HUES6 (cell line): ENCODE results near the gene WNK2.

Source experiments
- H3K27ac ChIP-seq: 2 replicates; pipeline ENCODE4 v1.7.0; 2013; ENCODE audit warnings: low read depth, mild to moderate bottlenecking, low read length, inconsistent platforms
- H3K27me3 ChIP-seq: 2 replicates; pipeline ENCODE4 v1.6.1; 2013; ENCODE audit warnings: low read length; ENCODE audit not compliant: control insufficient read depth, insufficient read depth
- H3K36me3 ChIP-seq: 2 replicates; pipeline ENCODE4 v1.6.1; 2013; ENCODE audit warnings: low read length; ENCODE audit not compliant: control insufficient read depth, insufficient read depth
- H3K4me1 ChIP-seq: 2 replicates; pipeline ENCODE4 v1.6.1; 2013; ENCODE audit warnings: low read length; ENCODE audit not compliant: control insufficient read depth, insufficient read depth
- H3K4me3 ChIP-seq: 2 replicates; pipeline ENCODE4 v1.5.1; 2013; ENCODE audit warnings: low read depth, low read length
- H3K9ac ChIP-seq: one replicate; pipeline ENCODE4 v1.6.1; 2013; ENCODE audit warnings: mild to moderate bottlenecking, low read length
- H3K9me3 ChIP-seq: 2 replicates; pipeline ENCODE4 v1.6.1; 2013; ENCODE audit warnings: low read depth, low read length; ENCODE audit not compliant: control insufficient read depth, insufficient read depth

Gene WNK2

GRCh38 chr9:93308676-93309075 lies 124.7 kb downstream of the WNK2 start:
- H3K36me3 ChIP-seq = no peaks in the 10 kb centered on the region
- no peaks in the 10 kb centered on the region for H3K27me3 ChIP-seq
- H3K4me3 ChIP-seq = no peak overlapping the region
- H3K9ac ChIP-seq = no peak overlapping the region
- H3K4me1 ChIP-seq = peaks cover 5% of the 10 kb centered on the region; the same call in 1 of the 2 replicates
- peaks cover 9% of the 10 kb centered on the region; the same call in 1 of the 2 replicates for H3K9me3 ChIP-seq
- no peak overlapping the region for H3K27ac ChIP-seq

DNA sequence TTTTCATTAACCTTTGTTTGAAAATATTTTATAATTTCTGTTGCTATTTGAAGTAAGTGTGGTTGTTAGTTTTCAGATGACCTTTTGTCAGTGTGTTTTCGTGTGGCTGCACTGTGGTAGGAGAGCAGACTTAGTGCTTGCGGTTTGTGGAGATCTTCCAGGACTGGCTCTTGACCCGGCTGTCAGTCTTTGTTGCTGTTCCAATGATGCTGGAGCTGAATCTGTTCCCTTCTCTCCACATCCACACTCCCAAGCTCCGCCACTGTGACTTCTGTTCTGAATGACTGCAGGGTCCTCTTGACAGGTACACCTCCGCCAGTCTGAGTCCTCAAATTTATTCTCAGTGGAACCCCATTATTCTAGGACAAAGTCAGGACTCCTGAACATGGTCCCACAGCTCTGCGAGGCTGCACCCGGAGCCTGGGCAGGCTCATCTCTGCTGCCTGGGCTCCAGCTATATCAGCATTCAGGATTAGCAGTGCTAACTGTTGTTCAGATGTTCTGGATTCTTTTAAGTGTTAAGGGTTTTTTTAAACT lies 126.0 kb downstream of the WNK2 start:
- H3K27me3 ChIP-seq = no peaks in the 10 kb centered on the region
- H3K9me3 ChIP-seq = peaks cover 14% of the 10 kb centered on the region
- H3K4me1 ChIP-seq = peaks cover 5% of the 10 kb centered on the region; the same call in 1 of the 2 replicates
- no peak overlapping the region for H3K27ac ChIP-seq
- H3K9ac ChIP-seq = no peak overlapping the region
- H3K4me3 ChIP-seq = no peak overlapping the region
- H3K36me3 ChIP-seq = no peaks in the 10 kb centered on the region

DNA sequence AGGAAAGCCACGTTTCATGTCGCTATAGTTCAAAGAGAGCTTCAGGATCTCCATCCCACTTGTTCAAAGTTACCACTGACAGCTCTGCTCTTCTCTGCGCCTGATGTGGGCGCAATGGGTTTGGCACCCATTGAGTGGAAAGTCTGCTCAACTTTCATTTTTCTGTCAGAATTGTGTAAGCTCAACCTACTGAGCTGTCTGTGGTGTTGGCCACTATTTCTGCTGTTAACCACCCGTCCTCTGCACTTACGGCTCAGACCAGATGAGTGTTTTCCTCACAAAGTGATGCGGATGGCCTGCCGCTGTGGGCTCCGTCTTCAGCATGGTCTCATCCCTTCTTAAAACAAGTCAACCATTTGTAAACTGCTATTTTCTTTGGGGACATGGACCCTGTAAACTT lies 131.2 kb downstream of the WNK2 start:
- no peaks in the 10 kb centered on the region for H3K4me1 ChIP-seq
- no peaks in the 10 kb centered on the region for H3K27me3 ChIP-seq
- H3K36me3 ChIP-seq = peaks cover 30% of the 10 kb centered on the region
- no peak overlapping the region for H3K27ac ChIP-seq
- peaks cover 45% of the 10 kb centered on the region for H3K9me3 ChIP-seq
- no peak overlapping the region for H3K9ac ChIP-seq
- H3K4me3 ChIP-seq = no peak overlapping the region

- peaks cover 47% of the 10 kb centered on the region for H3K9me3 ChIP-seq
- no peaks in the 10 kb centered on the region for H3K27me3 ChIP-seq
- H3K36me3 ChIP-seq = peaks cover 37% of the 10 kb centered on the region
- H3K4me1 ChIP-seq = no peaks in the 10 kb centered on the region
- no peak overlapping the region for H3K9ac ChIP-seq
- no peak overlapping the region for H3K27ac ChIP-seq
- no peak overlapping the region for H3K4me3 ChIP-seq
Observed at GRCh38 chr9:93315960-93316359, 132.0 kb downstream of the WNK2 start.

DNA sequence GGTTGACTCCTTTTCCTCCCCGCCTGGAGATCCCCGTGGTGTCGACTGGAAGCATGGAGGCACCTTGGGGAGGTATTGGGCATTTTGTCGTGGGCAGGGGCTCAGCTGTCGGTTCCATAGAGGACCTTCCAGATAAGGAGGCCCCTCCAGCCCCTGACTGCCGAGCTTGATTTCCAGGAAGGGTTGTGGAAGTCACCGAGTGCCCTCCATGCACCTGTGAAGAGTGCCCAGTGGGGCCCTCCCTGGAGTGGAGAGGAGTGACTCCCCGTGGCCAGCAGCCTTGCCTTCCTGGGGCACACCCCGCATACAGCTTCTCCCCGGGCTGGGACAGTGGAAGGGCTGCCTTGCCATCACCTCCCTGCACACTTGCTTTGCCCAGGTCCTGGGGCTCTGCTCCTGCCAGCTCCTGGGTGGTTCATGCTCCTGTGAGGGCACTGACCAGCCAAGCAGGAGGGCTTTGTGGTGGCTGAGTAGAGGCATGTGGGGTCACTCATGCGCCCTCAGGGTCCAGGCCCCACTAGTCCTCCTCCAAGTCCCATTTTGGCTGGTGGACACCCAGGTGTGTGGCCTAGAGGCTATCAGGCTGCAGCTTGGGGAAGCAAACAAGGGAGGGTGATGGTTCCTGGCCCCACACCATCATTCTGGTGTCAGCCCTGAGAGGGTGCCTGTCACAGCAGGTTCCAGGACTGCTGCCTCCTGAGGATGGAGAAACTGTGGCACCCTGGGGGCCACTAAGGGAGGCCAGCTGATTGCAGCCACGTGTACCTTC lies 133.0 kb downstream of the WNK2 start:
- Histone ChIP-seq H3K4me1 (no peaks in the 10 kb centered on the region), H3K9ac (no peak overlapping the region), H3K27me3 (no peaks in the 10 kb centered on the region), H3K4me3 (no peak overlapping the region), H3K36me3 (peaks cover 41% of the 10 kb centered on the region), H3K27ac (no peak overlapping the region), H3K9me3 (peaks cover 48% of the 10 kb centered on the region)

GRCh38 chr9:93317495-93318094 lies 133.7 kb downstream of the WNK2 start:
- Histone ChIP-seq H3K9me3 (peaks cover 47% of the 10 kb centered on the region), H3K4me1 (no peaks in the 10 kb centered on the region), H3K27me3 (no peaks in the 10 kb centered on the region), H3K36me3 (peaks cover 41% of the 10 kb centered on the region), H3K9ac (no peak overlapping the region), H3K27ac (no peak overlapping the region), H3K4me3 (no peak overlapping the region)

DNA sequence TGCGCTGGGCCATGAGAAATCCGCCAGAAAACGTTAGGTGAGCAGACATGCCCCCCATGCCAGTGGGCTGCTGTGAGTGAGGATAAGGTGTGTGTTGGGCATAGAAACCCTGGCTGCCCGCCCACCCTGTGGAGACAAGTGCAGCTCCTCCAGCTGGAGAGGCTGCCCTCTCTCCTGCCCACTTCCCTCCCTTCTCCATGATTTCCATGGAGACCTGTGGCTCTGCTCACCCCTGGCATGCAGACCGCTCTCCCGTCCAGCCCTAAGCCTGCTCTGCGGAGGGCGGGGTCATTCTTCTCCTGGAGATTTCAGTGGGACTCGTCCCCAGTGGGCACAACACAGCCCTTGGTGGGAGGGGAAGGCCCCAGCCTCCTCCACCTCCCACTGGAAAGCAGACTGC lies 134.5 kb downstream of the WNK2 start:
- Histone ChIP-seq H3K4me3 (no peak overlapping the region), H3K27ac (no peak overlapping the region), H3K9me3 (peaks cover 42% of the 10 kb centered on the region), H3K4me1 (no peaks in the 10 kb centered on the region), H3K9ac (no peak overlapping the region), H3K36me3 (peaks cover 41% of the 10 kb centered on the region), H3K27me3 (no peaks in the 10 kb centered on the region)

- no peak overlapping the region for H3K27ac ChIP-seq
- H3K9ac ChIP-seq = no peak overlapping the region
- peaks cover 45% of the 10 kb centered on the region for H3K36me3 ChIP-seq
- peaks cover 42% of the 10 kb centered on the region for H3K9me3 ChIP-seq
- no peaks in the 10 kb centered on the region for H3K27me3 ChIP-seq
- no peaks in the 10 kb centered on the region for H3K4me1 ChIP-seq
- no peak overlapping the region for H3K4me3 ChIP-seq
Observed at GRCh38 chr9:93319301-93319991, 135.5 kb downstream of the WNK2 start.

- Histone ChIP-seq H3K9ac (no peak overlapping the region), H3K4me3 (no peak overlapping the region), H3K27me3 (no peaks in the 10 kb centered on the region), H3K27ac (no peak overlapping the region), H3K4me1 (no peaks in the 10 kb centered on the region), H3K9me3 (peaks cover 36% of the 10 kb centered on the region), H3K36me3 (peaks cover 51% of the 10 kb centered on the region)
Observed at GRCh38 chr9:93319992-93320500, 136.1 kb downstream of the WNK2 start.

DNA sequence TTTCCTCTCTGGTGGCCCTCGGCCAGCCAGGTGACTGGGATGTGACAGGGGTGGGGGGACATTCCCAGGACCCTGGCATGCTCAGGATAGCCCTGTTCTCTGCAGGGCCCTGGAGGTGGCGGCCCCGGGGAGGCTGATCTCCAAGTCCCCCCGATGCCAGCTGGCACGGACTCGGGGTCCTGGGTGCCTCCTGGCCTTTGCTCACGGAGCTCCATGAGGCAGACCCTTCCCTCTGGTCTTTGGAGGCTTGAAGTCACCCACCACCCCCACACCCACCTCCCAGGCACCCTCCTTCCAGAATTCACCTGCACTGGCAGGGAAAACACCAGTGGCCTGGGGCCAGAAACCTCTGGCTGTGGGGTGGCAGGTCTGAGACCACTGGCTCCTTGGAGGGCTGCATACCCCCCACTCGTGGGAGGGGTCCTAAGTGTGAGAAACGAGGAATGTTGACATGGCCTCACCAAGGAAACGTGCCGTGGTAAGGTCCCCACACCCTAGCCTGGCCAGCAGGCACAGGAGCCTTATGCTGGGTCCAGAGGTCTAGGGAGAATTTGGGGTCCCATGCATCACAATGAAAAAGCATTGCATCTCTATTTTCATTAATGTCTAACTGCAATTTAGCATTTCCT lies 136.8 kb downstream of the WNK2 start:
- Histone ChIP-seq H3K27me3 (no peaks in the 10 kb centered on the region), H3K27ac (no peak overlapping the region), H3K4me1 (no peaks in the 10 kb centered on the region), H3K9me3 (peaks cover 33% of the 10 kb centered on the region), H3K36me3 (peaks cover 57% of the 10 kb centered on the region), H3K9ac (no peak overlapping the region), H3K4me3 (no peak overlapping the region)
